Left ventricle myocardium inferior (tissue), 1 donor: Measurements from ENCODE around the gene MRRF. TPM values are rescaled to one million over a fixed set of nuclear protein-coding genes. Genes with fewer than 3 reads are reported as not detected.
A peak's percentile ranks its signal among the peaks of the same experiment; 100 is the strongest.

ENCODE experiments used
- DNase-seq: peaks from one replicate; pipeline ENCODE4 v3.0.0-alpha.2; 2020
- H3K27ac ChIP-seq: fragments of 200-600 bp; replicated peaks from 2 replicates; pipeline ENCODE4 v1.8.0; 2021
- H3K27me3 ChIP-seq: fragments of 200-600 bp; 2 replicates; pipeline ENCODE4 v1.8.0; 2021; ENCODE audit warnings: low read depth
- H3K36me3 ChIP-seq: fragments of 200-600 bp; 2 replicates; pipeline ENCODE4 v1.8.0; 2021
- H3K4me1 ChIP-seq: fragments of 200-600 bp; 2 replicates; pipeline ENCODE4 v1.8.0; 2021
- H3K4me3 ChIP-seq: fragments of 200-600 bp; 2 replicates; pipeline ENCODE4 v1.8.0; 2021; ENCODE audit warnings: mild to moderate bottlenecking, moderate library complexity
- H3K9me3 ChIP-seq: fragments of 200-600 bp; replicated peaks from 2 replicates; pipeline ENCODE4 v1.8.0; 2021
- intact Hi-C: fragments of 100-400 bp; cut with micrococcal nuclease; formaldehyde crosslinking; loops from one replicate; pipeline ENCODE4 v1.11.0; 2022
- total RNA-seq: library from RNA; stranded (reverse); fragmentation: NEBNext Ultra II Directional; extraction: Animal tissue kit (Norgen Biotek cat#: 25700); gene quantifications from one replicate; pipeline ENCODE4 v1.2.1, GENCODE V29; 2021
- TF ChIP-seq, protein P1 (sequence below): fragments of 200-600 bp; IDR thresholded peaks from 2 replicates; pipeline ENCODE4 v1.8.0; 2021; ENCODE audit warnings: antibody characterized with exemption, mild to moderate bottlenecking, borderline replicate concordance
- donor health status: DM: no; HTN: yes; CAD: no; lungs with severe emphysema.

MRRF gene
- total RNA-seq, 1 donor from 2014 or later: 35.8 TPM

DNA sequence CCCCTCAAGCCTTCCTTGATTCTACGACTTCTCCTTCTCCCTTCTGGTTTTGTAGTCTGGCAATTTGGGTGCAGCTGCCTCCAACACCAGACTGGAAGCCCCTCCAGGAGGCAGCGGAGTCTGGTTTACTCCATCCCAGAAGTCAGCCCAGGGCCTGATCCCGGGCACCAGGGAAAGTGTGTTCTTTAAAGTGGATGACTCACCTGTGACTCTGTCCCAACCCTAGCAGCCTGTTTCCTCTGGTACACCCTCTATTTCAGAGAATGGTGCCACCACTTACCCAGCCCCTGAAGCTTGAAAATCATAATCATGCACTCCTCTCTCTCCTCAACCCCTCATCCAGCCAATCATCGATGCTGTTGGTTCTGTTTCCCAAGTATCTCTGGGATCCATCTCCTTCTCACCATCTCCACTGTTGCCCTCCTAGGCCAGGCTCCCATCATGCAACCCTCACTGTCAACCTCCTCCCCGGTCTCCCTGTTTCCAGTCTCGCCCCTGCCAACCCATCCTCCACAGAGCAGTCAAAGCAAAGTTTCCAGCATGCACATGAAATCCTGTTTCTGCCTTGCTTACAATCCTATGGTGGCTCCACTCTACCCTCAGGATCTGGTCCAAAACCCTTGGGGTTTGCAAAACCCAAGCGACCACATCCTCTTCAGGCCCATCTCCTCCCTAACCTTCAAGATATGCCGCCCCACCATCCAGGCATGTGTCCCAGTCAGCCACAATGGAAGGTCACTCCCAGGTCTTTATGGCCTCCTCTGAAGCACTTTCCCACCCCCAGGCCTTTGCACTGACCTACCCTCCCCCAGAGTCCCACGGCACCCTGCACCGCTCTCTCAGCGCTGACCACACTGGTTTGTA lies 46.4 kb upstream of the MRRF start:
- Histone ChIP-seq H3K27ac (no peak overlapping the region), H3K36me3 (no peaks in the 10 kb centered on the region), H3K27me3 (peaks cover 100% of the 10 kb centered on the region), H3K9me3 (no peaks in the 10 kb centered on the region), H3K4me3 (peak overlapping the region; percentile 51), H3K4me1 (peaks cover 46% of the 10 kb centered on the region)
- no peak for DNase-seq
- intact Hi-C loops: no loop called here
- TF ChIP-seq, protein P1, sequence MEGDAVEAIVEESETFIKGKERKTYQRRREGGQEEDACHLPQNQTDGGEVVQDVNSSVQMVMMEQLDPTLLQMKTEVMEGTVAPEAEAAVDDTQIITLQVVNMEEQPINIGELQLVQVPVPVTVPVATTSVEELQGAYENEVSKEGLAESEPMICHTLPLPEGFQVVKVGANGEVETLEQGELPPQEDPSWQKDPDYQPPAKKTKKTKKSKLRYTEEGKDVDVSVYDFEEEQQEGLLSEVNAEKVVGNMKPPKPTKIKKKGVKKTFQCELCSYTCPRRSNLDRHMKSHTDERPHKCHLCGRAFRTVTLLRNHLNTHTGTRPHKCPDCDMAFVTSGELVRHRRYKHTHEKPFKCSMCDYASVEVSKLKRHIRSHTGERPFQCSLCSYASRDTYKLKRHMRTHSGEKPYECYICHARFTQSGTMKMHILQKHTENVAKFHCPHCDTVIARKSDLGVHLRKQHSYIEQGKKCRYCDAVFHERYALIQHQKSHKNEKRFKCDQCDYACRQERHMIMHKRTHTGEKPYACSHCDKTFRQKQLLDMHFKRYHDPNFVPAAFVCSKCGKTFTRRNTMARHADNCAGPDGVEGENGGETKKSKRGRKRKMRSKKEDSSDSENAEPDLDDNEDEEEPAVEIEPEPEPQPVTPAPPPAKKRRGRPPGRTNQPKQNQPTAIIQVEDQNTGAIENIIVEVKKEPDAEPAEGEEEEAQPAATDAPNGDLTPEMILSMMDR: no peak

DNA sequence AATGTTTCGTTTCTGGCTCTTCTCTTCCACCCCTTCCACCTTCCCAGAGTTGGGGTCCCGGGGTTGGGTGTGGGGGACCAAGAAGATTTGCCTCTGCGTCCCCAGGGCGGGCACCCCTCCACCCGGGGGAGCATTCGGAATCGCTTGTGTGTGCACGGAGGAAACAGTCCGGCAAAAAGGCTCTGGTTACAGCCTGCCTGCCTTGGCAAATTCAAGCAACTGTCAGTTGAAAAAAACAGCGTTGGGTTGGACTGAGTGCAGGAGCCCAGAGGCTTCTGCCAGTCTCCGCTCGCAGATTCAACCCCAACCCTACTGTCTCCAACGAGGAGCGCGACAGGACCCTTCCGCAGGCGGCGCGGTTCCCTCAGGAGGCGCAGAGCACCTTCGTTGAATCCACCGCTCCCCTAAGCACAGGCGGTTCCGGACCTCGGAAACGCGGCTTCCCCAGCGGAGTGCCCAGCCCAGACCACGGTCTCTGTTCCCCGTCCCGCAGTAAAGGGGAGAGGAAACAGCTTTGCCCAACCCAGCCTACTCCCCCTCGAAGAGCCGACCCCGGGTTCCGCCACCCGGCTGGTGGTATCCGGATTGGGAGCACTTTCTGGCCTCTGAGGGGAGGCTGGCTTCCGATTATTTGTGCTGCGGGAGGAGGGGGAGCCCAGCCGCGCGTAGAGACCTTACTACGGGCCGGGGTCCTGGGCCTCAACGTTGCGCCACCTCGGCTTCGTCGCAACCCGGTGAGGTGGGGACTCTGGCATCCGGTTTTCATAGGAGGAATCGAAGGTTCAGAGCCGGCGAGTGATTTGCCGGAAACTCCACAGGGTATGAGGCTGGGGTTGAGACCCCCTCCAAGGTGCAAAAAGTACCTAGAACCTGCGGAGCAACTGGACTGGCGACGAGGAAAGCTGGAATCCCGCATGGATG lies 45.5 kb upstream of the MRRF start:
- peaks cover 37% of the 10 kb centered on the region for H3K4me1 ChIP-seq
- intact Hi-C loops: no loop called here
- H3K9me3 ChIP-seq: no peaks in the 10 kb centered on the region
- peak overlapping the region; percentile 51 for H3K4me3 ChIP-seq
- DNase-seq: no peak
- no peaks in the 10 kb centered on the region for H3K36me3 ChIP-seq
- TF ChIP-seq, protein P1: no peak
- no peak overlapping the region for H3K27ac ChIP-seq
- H3K27me3 ChIP-seq: peaks cover 100% of the 10 kb centered on the region

DNA sequence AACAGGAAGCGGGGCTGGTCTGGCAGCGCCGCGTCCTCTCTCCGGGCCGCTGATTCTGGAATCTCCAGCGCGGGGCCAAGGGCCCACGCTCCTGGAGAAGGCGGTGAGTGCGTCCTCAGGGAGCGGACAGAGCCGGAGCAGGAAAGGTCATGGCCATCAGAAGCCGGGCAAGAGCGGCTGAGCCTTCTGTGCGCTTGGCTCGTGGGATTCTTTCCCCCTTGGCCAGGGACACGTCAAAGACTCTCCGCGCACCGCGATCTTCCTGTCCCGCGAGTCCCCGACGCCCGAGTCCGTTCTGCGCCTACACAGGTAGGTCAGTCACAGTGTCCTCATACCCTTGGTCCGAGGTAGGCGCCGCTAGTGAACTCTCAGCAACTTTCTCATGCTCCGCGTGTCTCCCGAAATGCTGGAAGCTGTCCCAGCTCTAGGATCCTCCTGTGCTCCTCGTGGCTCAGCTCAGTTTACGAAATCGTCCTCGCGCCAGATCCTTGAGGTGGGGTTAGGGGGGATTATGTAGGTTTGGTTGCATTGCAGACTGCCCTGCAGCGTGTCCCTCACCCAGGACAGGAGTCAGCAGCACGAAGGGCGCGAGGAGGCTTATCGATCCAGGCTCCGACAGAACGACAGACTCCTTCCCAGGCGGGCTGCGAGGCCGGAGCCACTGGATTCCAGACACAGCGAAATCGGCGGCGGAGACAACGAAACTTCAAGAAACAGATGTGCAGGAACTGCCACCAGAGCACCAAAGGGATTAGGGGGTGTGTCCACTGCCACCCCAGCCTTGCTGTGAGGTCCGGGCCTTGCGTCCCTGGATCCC lies 44.6 kb upstream of the MRRF start:
- TF ChIP-seq, protein P1: no peak
- intact Hi-C loops: no loop called here
- peaks cover 35% of the 10 kb centered on the region for H3K4me1 ChIP-seq
- H3K27ac ChIP-seq: no peak overlapping the region
- H3K9me3 ChIP-seq: no peaks in the 10 kb centered on the region
- peaks cover 100% of the 10 kb centered on the region for H3K27me3 ChIP-seq
- no peaks in the 10 kb centered on the region for H3K36me3 ChIP-seq
- DNase-seq: no peak
- peak overlapping the region; percentile 51 for H3K4me3 ChIP-seq

DNA sequence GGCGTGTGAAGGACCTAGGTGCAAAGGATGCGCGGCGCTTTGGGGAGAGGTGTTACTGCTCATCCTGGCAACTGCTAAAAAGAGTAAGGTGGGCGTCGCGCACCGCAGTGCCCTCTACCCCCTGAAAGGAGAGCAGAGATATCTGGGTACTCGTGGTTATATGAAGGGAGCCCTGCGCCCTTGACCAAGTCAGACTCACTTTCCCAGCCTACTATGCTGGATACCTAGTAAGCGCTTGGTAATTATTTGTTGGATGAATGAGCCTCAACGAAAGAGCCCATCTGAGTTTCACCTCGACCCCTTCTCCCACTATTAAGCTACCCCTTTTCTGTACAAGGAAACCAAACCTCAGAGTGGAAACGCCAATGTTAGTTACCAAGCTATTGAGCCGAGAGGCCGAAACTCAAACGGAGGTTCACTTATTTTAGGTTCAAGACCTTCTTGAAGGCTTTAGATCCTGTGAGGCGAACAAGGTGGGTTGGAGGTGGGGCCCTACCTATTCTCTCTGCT lies 44.0 kb upstream of the MRRF start:
- peak overlapping the region; percentile 51 for H3K4me3 ChIP-seq
- H3K27me3 ChIP-seq: peaks cover 100% of the 10 kb centered on the region
- TF ChIP-seq, protein P1: no peak
- H3K36me3 ChIP-seq: no peaks in the 10 kb centered on the region
- H3K9me3 ChIP-seq: no peaks in the 10 kb centered on the region
- no peak overlapping the region for H3K27ac ChIP-seq
- DNase-seq: no peak
- intact Hi-C loops: no loop called here
- H3K4me1 ChIP-seq: peaks cover 36% of the 10 kb centered on the region
